ENCODE measurements around the gene FRMD1. TPM values are rescaled to one million over a fixed set of nuclear protein-coding genes. Genes with fewer than 3 reads are reported as not detected.

FRMD1 gene
- total RNA-seq, 2 experiments from 2014 or later: not detected

DNA sequence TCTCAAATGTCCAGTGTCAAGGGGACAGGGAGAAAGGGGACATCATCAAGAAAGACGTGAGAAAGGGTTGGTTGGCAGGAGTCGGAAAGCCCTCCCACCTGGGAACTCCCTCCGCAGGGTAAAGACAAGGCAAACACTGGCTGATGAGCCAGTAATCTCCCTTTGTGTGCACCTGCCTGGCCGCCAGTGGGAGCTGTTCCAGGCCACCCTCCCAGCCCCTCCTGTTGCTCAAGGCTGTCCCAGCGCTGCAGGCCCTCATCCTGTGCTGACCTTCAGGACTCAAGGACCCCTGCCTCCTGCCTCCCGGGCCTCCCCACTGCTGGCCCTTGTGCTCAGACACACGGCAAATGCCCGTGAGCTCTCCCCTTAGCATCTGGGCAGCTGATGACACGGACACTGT is 7.4 kb downstream of the FRMD1 start:
- Mint-ChIP-seq H3K4me1 (no peaks in the 10 kb centered on the region), H3K4me3 (no peak overlapping the region), H3K27ac (no peak overlapping the region), H3K36me3 (no peaks in the 10 kb centered on the region), H3K9me3 (no peaks in the 10 kb centered on the region), H3K27me3 (no peaks in the 10 kb centered on the region)
- no peak for ATAC-seq (ENCODE audit: low read depth)
- POLR2A ChIA-PET: no interaction called here
- no peak for DNase-seq

DNA sequence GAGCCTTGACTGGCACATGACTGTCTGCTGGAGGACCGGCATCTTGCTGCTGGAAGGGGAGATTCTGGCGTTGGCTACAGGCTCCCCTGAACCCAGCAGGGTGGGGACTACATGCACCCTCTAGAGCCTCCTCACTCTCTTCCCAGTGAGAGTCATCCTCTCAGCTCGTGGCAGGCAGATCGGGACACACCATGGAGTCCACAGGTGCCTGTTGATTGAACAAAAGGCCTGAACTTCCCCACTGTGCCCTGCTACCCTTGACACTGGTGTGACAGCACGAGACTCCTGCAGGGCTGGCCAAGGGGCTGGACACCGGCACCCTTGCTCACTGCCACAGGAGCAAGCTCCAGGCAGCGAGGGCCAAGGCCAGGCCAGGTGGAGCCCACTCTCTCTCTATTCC is 8.2 kb downstream of the FRMD1 start:
- POLR2A ChIA-PET: no interaction called here
- DNase-seq: no peak
- Mint-ChIP-seq H3K9me3 (no peaks in the 10 kb centered on the region), H3K27ac (no peak overlapping the region), H3K36me3 (no peaks in the 10 kb centered on the region), H3K4me1 (no peaks in the 10 kb centered on the region), H3K4me3 (no peak overlapping the region), H3K27me3 (no peaks in the 10 kb centered on the region)
- no peak for ATAC-seq (ENCODE audit: low read depth)

DNA sequence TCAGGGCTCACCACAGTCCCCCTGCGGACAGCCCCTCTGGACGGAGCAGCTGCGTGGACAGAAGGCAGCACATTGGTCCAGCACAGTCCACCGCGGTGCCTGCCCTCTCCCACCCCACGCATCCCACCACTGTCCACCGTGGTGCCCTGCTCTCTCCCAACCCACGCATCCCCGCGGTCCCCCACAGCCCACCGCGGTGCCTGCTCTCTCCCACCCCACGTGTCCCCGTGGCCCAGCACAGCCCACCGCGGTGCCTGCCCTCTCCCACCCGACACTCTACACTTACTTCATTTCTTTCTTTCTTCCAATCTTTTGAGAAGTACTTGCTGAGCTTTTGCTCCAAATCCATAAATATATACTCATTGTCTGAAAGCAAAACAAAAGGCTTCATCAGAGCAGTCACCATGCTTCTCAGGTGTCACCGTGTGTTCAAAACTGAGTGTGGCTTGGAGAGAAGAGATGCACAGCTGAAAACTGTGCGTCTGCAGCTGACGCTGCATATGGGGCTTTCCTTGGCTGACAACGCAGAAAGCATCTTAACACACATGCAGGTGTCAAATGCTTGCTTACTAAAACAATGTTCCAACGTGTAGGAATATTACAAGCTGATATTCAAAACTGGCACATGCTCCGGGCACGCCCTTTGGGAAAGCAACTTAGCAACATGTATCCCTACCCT is 11.8 kb downstream of the FRMD1 start:
- ATAC-seq (ENCODE audit: low read depth) (no peak), DNase-seq (no peak)
- Mint-ChIP-seq H3K4me1 (no peaks in the 10 kb centered on the region), H3K9me3 (no peaks in the 10 kb centered on the region), H3K27me3 (no peaks in the 10 kb centered on the region), H3K4me3 (no peak overlapping the region), H3K36me3 (no peaks in the 10 kb centered on the region), H3K27ac (no peak overlapping the region)
- POLR2A ChIA-PET: no interaction called here

DNA sequence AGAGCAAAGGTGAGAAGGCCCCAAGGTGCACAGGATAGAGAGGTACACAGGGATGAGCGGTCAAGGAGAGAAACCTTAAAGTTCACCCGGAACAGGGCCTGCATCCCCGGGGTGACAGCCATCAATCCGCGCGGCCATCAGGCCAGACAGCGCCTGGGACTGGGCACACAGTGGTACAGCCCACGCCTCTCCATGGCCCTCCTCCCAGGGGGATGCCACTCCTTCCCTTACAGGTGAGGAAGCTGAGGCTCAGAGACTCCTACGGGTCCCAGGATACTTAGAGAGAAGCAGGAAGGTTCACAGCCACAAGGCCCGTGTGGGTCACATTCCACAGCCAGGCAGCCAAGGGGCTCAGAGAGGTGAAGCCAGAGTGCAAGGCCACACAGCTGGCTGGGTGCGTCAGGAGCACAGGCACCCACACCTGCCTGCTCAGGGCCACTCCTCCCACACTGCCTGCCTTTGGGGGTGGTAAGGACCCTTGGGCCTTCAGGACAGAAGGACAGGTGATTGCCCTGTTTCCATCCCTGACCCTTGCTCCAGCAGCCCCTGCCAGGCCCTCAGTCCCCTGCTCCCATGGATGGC is 14.7 kb downstream of the FRMD1 start:
- POLR2A ChIA-PET: no interaction called here
- Mint-ChIP-seq H3K36me3 (no peaks in the 10 kb centered on the region), H3K4me3 (no peak overlapping the region), H3K4me1 (no peaks in the 10 kb centered on the region), H3K27me3 (no peaks in the 10 kb centered on the region), H3K9me3 (no peaks in the 10 kb centered on the region), H3K27ac (no peak overlapping the region)
- DNase-seq (no peak), ATAC-seq (ENCODE audit: low read depth) (no peak)

DNA sequence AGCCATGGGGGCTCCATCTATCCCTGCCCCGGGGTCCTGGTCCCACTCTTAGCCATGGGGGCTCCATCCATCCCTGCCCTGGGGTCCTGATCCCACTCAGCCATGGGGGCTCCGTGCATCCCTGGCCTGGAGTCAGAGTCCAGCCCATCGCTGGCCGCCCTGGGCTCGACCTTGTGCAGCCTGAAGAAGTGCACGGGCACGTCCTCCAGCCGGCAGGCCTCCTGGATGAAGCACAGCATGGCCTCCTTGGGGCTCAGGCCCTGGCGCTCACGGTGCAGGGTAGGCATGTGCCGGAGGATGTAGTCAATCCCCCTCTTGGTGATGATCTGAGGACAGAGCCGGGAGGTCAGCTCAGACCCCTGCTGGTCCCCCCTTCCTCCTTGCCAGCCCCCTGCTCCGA is 15.6 kb downstream of the FRMD1 start:
- POLR2A ChIA-PET: no interaction called here
- DNase-seq (no peak), ATAC-seq (ENCODE audit: low read depth) (no peak)
- no peaks in the 10 kb centered on the region for H3K36me3 Mint-ChIP-seq
- no peak overlapping the region for H3K4me3 Mint-ChIP-seq
- H3K27me3 Mint-ChIP-seq: no peaks in the 10 kb centered on the region
- H3K4me1 Mint-ChIP-seq: no peaks in the 10 kb centered on the region
- H3K9me3 Mint-ChIP-seq: no peaks in the 10 kb centered on the region
- no peak overlapping the region for H3K27ac Mint-ChIP-seq

DNA sequence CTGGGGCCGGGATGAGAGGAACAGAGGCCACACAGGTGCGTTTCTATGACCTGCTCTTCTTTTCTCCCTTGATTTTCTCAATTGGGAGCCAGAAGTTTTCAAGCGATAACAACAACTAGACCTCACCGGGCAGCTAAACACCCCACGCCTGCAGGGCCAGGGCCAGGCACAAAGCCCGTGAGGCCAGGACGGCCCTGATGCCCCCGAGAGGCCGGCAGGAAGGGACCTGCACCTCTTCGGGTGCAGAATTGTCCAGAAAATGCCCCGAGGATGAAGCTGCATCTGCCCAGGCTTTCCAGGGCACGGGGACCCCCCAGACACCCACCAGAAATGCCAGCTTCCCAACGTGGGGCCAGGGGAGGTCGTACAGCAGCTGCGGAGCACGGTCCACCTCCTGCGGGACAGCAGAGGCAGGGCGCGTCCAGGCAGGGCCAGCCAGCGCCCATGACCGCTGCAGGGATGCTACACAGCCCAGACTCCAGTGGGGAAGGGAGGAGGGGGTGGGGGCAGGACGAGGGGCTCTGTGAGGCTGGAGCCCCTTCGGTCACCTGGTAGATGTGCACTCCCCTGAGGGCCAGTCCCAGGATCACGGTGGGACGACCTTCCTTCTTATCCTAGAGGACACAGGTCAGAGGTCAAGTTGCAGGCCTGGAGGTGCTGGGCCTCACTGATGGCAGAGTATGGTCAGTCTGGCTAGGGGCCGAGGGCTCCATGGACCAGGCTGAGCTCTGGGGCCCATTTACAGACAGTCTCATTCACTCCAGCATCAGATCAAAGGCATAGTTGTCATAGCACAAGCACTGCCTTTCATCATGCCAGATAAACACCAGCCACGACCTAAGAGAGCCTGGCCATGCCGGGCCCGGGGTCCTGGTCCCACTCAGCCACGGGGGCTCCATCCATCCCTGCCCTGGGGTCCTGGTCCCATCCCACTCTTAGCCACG is 16.4 kb downstream of the FRMD1 start:
- Mint-ChIP-seq H3K36me3 (no peaks in the 10 kb centered on the region), H3K27me3 (no peaks in the 10 kb centered on the region), H3K27ac (no peak overlapping the region), H3K4me1 (no peaks in the 10 kb centered on the region), H3K9me3 (no peaks in the 10 kb centered on the region), H3K4me3 (no peak overlapping the region)
- no peak for ATAC-seq (ENCODE audit: low read depth)
- DNase-seq: no peak
- POLR2A ChIA-PET: no interaction called here

DNA sequence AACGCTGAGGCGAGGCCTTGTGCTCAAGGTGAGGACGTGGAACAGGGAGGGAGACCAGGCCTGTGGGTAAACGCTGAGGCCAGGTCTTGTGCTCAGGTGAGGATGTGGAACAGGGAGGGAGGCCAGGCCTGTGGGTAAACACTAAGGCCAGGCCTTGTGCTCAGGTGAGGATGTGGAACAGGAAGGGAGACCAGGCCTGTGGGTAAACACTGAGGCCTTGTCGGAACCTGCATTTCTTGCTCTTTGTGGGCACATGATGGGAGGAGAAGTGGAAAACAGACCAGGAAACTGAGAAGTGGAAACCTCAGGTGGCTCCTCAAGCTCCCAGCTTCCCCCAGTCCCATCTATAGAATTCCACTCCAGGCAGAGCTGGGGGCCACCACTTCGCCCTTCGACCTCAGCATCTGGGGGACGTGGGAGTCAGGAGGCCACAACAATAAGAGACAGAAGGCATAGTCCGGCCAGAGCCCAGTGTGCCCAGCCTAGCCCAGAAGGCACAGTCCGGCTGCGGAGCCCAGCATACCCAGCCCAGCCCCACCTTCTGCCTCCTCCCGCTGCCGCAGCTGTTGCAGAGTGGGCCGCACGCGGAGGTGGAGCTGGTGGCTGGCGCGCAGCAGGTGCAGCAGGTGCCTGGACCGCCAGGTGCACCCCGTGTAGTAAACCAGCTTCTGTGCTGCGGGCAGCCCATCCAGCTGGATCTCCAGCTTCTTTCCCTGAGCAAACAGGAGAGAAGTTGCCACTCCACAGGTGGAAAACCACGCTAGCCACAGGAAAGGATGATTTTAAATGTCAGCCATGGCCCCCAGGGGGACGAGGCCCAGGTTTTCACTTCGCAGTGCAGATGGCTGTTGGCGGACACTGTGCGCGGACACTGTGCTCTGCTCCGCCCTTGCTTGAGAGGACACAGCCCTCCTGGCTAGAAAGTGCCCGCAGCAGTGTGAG is 17.5 kb downstream of the FRMD1 start:
- H3K27ac Mint-ChIP-seq: no peak overlapping the region
- H3K4me1 Mint-ChIP-seq: no peaks in the 10 kb centered on the region
- no peaks in the 10 kb centered on the region for H3K36me3 Mint-ChIP-seq
- no peak overlapping the region for H3K4me3 Mint-ChIP-seq
- H3K9me3 Mint-ChIP-seq: no peaks in the 10 kb centered on the region
- H3K27me3 Mint-ChIP-seq: no peaks in the 10 kb centered on the region
- ATAC-seq (ENCODE audit: low read depth): no peak
- no peak for DNase-seq
- POLR2A ChIA-PET: no interaction called here

DNA sequence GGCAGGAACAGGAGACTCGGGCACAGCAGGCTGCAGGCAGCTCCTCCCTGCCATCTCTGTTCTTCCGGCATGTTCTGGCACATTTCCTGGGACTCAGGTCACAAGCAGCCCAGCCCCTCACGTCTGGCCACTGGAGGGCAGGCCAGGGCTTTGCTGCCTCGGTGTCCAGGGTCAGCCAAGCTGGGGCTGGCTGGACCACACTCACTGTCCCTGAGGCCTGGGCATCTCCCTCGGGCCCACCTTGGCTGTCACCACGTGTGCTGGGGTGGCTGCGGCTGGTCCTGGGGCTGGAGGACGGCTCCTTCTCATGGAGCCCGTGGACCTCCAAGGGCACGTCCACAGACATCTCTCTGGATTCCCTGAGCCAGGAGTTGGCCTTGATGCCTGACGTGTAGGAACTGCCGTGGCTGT is 18.5 kb downstream of the FRMD1 start:
- Mint-ChIP-seq H3K4me3 (no peak overlapping the region), H3K36me3 (no peaks in the 10 kb centered on the region), H3K4me1 (no peaks in the 10 kb centered on the region), H3K27ac (no peak overlapping the region), H3K27me3 (no peaks in the 10 kb centered on the region), H3K9me3 (no peaks in the 10 kb centered on the region)
- DNase-seq (no peak), ATAC-seq (ENCODE audit: low read depth) (no peak)
- POLR2A ChIA-PET: no interaction called here

DNA sequence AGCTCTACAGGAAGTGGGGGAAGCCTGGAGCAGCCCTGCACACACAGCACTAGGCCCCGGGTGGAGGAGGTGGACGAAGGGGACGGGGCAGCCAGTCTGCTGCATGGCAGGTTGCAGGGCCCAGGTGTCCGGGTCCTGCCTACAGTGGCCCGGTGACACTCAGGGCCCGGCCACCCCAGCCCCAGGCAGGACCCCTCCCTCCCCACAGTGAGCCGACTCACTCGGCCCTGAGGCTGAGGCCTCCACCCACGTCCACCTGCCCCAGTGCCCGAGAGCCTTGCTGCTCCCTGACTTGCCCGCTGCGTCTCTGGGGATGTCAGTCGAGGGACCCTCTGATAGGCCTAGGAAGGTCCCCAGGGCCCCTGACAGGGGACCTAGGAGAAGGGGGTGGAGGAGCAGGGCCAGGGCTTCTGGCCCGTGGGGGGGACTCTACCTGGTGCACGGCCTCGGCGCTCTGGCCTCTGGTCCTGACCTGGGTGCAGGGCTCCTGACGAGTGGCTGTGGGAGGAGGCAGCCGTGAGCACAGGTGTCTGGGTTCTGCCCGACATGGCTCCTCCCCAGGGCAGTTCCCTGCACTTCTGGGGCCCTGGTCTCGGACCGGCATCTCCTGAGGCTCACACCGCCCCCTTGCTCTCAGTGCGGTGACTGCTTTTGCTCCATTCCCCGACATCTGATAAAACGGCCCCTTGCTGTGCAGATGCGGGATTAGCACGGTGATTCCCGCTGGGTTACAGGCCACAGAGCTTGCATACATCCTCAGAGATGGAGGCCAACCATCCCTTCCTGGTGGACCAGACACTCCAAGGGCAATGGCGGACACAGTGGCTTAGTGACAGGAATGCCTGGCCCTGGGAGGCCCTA is 20.1 kb downstream of the FRMD1 start:
- Mint-ChIP-seq H3K27me3 (no peaks in the 10 kb centered on the region), H3K4me1 (no peaks in the 10 kb centered on the region), H3K36me3 (no peaks in the 10 kb centered on the region), H3K4me3 (no peak overlapping the region), H3K9me3 (no peaks in the 10 kb centered on the region), H3K27ac (no peak overlapping the region)
- POLR2A ChIA-PET: no interaction called here
- no peak for DNase-seq
- ATAC-seq (ENCODE audit: low read depth): no peak

DNA sequence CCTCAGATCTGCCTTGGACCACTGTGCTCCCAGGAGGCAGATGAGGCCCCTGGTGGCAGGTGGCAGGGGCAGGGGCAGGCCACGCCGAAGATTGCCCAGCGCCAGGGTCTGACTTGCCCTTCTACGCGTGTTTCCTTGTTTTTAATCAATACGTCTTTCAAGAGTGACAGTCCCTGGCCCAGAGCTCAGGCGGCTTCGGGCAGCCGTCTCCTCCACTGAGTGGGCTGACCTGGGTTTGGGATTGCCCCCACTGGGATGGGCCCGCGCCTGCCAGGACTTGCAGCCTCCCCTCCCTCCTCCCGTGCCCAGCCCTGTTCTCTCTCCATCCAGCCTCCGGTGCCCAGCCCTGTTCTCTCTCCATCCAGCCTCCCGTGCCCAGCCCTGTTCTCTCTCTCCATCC is 21.2 kb downstream of the FRMD1 start:
- no peaks in the 10 kb centered on the region for H3K9me3 Mint-ChIP-seq
- no peaks in the 10 kb centered on the region for H3K36me3 Mint-ChIP-seq
- H3K4me1 Mint-ChIP-seq: no peaks in the 10 kb centered on the region
- no peak overlapping the region for H3K27ac Mint-ChIP-seq
- no peak overlapping the region for H3K4me3 Mint-ChIP-seq
- POLR2A ChIA-PET: no interaction called here
- H3K27me3 Mint-ChIP-seq: no peaks in the 10 kb centered on the region
- DNase-seq (no peak), ATAC-seq (ENCODE audit: low read depth) (no peak)

DNA sequence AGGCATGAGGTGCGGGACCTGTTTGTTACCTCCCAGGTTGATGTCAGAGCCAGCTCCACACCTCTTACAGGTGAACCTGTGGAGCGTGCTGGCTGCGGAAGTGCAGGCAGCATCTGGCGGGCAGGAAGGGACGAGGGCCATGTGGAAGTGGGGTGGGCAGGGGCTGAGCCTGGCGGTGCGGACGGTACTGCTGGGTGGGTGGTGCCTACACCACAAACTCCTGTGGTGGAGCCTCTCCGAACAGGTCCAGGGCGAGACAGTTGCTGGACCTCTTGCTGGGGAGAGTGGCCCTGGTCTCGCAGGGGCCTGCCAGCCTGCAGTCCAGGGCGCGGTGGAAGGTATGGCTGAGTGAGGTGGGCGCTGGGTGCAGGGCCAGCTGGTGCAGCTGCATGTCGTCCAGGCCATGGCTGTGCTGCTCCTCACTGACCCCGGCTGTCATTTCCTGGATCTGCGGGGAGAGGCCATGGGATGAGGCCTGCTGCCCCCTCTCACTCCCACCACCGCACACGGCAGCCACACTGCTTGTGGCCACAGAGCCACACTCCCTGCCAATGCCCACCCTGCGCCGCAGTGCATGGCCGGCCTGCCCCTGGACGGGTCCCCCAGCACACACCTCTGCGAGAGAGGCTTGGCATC is 22.0 kb downstream of the FRMD1 start:
- H3K4me3 Mint-ChIP-seq: no peak overlapping the region
- POLR2A ChIA-PET: no interaction called here
- H3K4me1 Mint-ChIP-seq: no peaks in the 10 kb centered on the region
- H3K9me3 Mint-ChIP-seq: no peaks in the 10 kb centered on the region
- H3K27ac Mint-ChIP-seq: no peak overlapping the region
- ATAC-seq (ENCODE audit: low read depth): no peak
- H3K27me3 Mint-ChIP-seq: no peaks in the 10 kb centered on the region
- H3K36me3 Mint-ChIP-seq: no peaks in the 10 kb centered on the region
- DNase-seq: no peak

DNA sequence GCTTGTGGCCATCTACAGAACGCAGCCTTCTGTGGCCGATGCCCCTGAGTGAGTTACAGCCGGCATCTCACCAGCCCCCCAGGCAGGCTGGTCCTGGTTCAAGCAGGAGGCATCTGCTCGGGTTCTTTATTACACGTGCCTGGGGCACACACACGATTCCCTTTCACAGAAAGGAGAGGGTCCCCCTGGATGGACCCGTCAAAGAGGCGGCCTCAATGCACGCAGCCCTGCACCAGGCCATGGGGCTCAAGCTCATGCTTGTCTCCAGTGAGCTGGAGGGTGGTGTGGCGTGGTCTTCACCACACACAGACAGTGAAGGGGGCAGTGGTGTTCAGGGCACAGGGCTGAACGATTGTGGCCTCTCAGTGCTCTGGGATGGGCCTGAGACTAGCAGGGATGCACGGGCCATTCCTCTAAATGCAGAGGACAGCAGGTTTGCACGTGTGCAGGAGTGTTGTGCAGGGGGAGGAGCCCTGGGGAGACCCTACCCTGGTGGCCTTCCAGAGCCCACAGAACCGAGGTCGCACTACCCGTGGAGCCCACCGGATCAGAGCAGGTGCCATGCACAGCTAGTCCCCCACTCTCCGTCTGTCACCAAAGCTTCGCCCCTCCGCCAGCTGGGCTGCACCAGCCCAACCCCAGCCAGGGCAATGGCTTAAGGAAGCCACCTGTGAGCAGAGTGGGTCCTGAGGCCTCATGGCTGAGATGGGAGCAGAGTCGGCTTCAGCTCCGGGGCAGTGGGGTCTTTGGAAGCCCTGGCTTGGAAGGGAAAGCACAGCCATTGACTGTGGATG is 23.1 kb downstream of the FRMD1 start:
- Mint-ChIP-seq H3K4me1 (no peaks in the 10 kb centered on the region), H3K4me3 (no peak overlapping the region), H3K27me3 (no peaks in the 10 kb centered on the region), H3K9me3 (no peaks in the 10 kb centered on the region), H3K27ac (no peak overlapping the region), H3K36me3 (no peaks in the 10 kb centered on the region)
- DNase-seq: no peak
- POLR2A ChIA-PET: no interaction called here
- no peak for ATAC-seq (ENCODE audit: low read depth)

Data from activated naive CD8-positive, alpha-beta T cell treated with anti-CD3 and anti-CD28 coated beads, Interleukin-2, amount 10 ng/mL, durations not matched to agents 7 days and 5 days (primary cell).